Heart left ventricle (tissue), 13 donors: ENCODE measurements around the gene SH2D7.

ENCODE experiments used
- POLR2A ChIP-seq, 2 donors: fragments of 450-650 bp; IDR thresholded peaks; one replicate each; pipeline ENCODE4 v1.6.1; 2017; ENCODE audit warnings: antibody characterized with exemption in 2 of 2, mild to moderate bottlenecking in 2 of 2, moderate library complexity in 2 of 2
- TF ChIP-seq, protein P1 (sequence below), 12 donors: fragments of 200-600 bp; sonication (generic) in 4 of 12; IDR thresholded peaks; one replicate each; pipeline versions ENCODE4 v1.5.0 to v1.8.0; 2018 to 2022; ENCODE audit warnings: antibody characterized with exemption in 12 of 12, mild to moderate bottlenecking in 5 of 12
- donor health status: ischemic (EF 13 %, LVEDD 7.1; RV severe dilation, severe dysfunction).
- donor health status: DM: no; HTN: yes; CAD: no.
- donor health status: DM: no; HTN: no; CAD: no.
- donor health status: ischemic (EF 25% LVEDD 6.9; RV normal size, moderate dysfunction).
- donor health status: ischemic (EF 25% LVEDD 5.7; RV mildly dilated, moderate dysfunction).
- donor health status: ischemic (EF 35%, LVEDD 5.7; RV mildly dilated, moderate dysfunction).
- donor health status: nonischemic (EF 11% LVEDD 7.7; RV severe dilation, severe dysfunction).
- donor health status: DM: yes; HTN: yes; CAD: no.
- donor health status: PGD.
- donor health status: ischemic (EF 29% LVEDD 5.4; RV normal size, mild dysfunction).
- donor health status: nonischemic (EF 23%, LVEDD 6.1; RV moderate dilation, normal function).

DNA sequence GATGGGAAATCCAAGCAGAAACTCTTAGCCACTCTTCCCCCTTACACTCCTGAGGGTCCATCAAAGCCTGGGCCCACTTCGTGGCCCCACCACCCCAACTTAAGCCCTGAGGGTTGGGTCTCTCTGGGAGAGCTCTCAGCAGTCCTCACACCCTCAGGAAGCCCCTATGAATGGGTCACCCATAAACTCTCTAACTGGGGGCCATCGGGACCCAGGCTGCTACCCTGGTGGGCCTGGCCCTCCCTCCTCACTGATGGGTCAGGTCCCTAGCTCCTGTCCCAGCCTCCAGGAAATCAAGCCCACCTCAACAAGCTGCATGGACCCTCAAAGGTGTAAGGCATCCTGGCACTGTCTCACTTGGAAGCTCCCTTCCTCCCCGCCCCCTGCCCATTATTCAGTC, 19.4 kb downstream of the SH2D7 start:
- TF ChIP-seq, protein P1, sequence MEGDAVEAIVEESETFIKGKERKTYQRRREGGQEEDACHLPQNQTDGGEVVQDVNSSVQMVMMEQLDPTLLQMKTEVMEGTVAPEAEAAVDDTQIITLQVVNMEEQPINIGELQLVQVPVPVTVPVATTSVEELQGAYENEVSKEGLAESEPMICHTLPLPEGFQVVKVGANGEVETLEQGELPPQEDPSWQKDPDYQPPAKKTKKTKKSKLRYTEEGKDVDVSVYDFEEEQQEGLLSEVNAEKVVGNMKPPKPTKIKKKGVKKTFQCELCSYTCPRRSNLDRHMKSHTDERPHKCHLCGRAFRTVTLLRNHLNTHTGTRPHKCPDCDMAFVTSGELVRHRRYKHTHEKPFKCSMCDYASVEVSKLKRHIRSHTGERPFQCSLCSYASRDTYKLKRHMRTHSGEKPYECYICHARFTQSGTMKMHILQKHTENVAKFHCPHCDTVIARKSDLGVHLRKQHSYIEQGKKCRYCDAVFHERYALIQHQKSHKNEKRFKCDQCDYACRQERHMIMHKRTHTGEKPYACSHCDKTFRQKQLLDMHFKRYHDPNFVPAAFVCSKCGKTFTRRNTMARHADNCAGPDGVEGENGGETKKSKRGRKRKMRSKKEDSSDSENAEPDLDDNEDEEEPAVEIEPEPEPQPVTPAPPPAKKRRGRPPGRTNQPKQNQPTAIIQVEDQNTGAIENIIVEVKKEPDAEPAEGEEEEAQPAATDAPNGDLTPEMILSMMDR (IDR thresholded peaks at IDR 0.05): no peak
- TF ChIP-seq POLR2A (IDR thresholded peaks at IDR 0.05): no peak
